IPS DF 4.7 (cell line): Measurements from ENCODE around the gene DNAJB11.
"Not testable (repeated sequence)": the region's sequence is repeated elsewhere in the genome, so short reads cannot be mapped to it uniquely, and the experiment has no call there.

ENCODE experiments used
- DNase-seq: peaks from one replicate; pipeline ENCODE4 v3.0.0-alpha.2; 2013; ENCODE audit warnings: low spot score; ENCODE audit errors: extremely low read depth

DNAJB11 gene

GRCh38 chr3:186551387-186551786 lies 19.1 kb upstream of the DNAJB11 start:
- DNase-seq: no peak

- no peak for DNase-seq
Observed at GRCh38 chr3:186552408-186553031, 18.0 kb upstream of the DNAJB11 start.

- DNase-seq: no peak
Observed at GRCh38 chr3:186564586-186564985, 5.9 kb upstream of the DNAJB11 start.

- no peak for DNase-seq
Observed at GRCh38 chr3:186566772-186567071, 3.8 kb upstream of the DNAJB11 start.

GRCh38 chr3:186567072-186567921 lies 3.2 kb upstream of the DNAJB11 start, which contains the start of gene TBCCD1:
TSS of gene TBCCD1 (minus strand) at chr3:186567339. CDS start at chr3:186564329, 3,010 bp downstream.
- peak; percentile 51 for DNase-seq

GRCh38 chr3:186569361-186569760 lies 1.2 kb upstream of the DNAJB11 start:
- not testable (repeated sequence) for DNase-seq

GRCh38 chr3:186569779-186570095 lies 783 bp upstream of the DNAJB11 start:
- no peak for DNase-seq

GRCh38 chr3:186570941-186571643 lies 572 bp downstream of the DNAJB11 start:
- no peak for DNase-seq

GRCh38 chr3:186571644-186572013 lies 1.1 kb downstream of the DNAJB11 start:
- DNase-seq: no peak

GRCh38 chr3:186577521-186577920 lies 7.0 kb downstream of the DNAJB11 start:
- DNase-seq: no peak

GRCh38 chr3:186580785-186581184 lies 10.3 kb downstream of the DNAJB11 start:
- DNase-seq: no peak

- no peak for DNase-seq
Observed at GRCh38 chr3:186582541-186582940, 12.0 kb downstream of the DNAJB11 start.

GRCh38 chr3:186583831-186584230 lies 13.3 kb downstream of the DNAJB11 start:
- DNase-seq: no peak

GRCh38 chr3:186586245-186586644 lies 15.7 kb downstream of the DNAJB11 start:
- not testable (repeated sequence) for DNase-seq

GRCh38 chr3:186587183-186587582 lies 16.7 kb downstream of the DNAJB11 start:
- no peak for DNase-seq

GRCh38 chr3:186588632-186589031 lies 18.1 kb downstream of the DNAJB11 start:
- DNase-seq: no peak

GRCh38 chr3:186589121-186589520 lies 18.6 kb downstream of the DNAJB11 start:
- DNase-seq: no peak

GRCh38 chr3:186589856-186590579 lies 19.5 kb downstream of the DNAJB11 start:
- DNase-seq: no peak

- DNase-seq: no peak
Observed at GRCh38 chr3:186590580-186591295, 20.2 kb downstream of the DNAJB11 start.

- no peak for DNase-seq
Observed at GRCh38 chr3:186592682-186593081, 22.2 kb downstream of the DNAJB11 start.

- no peak for DNase-seq
Observed at GRCh38 chr3:186593862-186594261, 23.3 kb downstream of the DNAJB11 start.
